HG03095 (cell line): ENCODE results near the gene UGT1A8.
"Not testable (repeated sequence)": the region's sequence is repeated elsewhere in the genome, so short reads cannot be mapped to it uniquely, and the experiment has no call there.

Experiments
- ATAC-seq: cut with Tn5 transposase; IDR thresholded peaks from one replicate; pipeline ENCODE4 v1.9.1; 2021; ENCODE audit warnings: moderate library complexity; ENCODE audit not compliant: unreplicated experiment

UGT1A8 gene

DNA sequence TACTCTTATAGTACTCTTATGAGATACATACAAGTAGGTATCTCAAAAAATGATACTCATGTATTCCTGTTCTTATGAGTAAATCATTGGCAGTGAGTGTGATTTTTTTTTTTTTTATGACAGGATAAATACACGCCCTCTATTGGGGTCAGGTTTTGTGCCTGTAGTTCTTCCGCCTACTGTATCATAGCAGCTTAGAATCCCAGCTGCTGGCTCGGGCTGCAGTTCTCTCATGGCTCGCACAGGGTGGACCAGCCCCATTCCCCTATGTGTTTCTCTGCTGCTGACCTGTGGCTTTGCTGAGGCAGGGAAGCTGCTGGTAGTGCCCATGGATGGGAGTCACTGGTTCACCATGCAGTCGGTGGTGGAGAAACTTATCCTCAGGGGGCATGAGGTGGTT lies at the start of gene UGT1A8:
UGT1A8 (plus strand) TSS at position 158 of the 400 bp plus-strand sequence; CDS start at position 233, 75 bp downstream.
- ATAC-seq = not testable (repeated sequence)

DNA sequence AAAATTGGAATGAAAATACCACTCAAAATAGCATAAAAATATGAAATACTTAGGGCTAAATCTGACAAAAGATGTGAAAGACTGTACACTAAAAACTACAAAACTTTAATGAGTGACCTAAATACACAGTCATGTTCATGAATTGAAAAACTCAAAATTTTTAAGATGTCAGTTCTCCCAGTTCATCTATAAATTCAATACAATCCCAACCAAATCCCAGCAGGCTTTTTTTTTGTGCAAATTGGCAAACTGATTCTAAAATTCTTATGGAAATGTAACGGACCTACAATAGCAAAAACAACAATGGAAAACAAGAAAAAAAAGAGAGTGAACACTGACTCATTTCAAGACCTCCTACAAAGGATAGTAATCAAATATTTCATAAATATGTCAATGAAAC lies 46.4 kb upstream of the UGT1A8 start:
- no peak for ATAC-seq

GRCh38 chr2:233571462-233571861 lies 46.0 kb upstream of the UGT1A8 start:
- ATAC-seq = no peak

GRCh38 chr2:233572468-233572867 lies 45.0 kb upstream of the UGT1A8 start:
- ATAC-seq = no peak

DNA sequence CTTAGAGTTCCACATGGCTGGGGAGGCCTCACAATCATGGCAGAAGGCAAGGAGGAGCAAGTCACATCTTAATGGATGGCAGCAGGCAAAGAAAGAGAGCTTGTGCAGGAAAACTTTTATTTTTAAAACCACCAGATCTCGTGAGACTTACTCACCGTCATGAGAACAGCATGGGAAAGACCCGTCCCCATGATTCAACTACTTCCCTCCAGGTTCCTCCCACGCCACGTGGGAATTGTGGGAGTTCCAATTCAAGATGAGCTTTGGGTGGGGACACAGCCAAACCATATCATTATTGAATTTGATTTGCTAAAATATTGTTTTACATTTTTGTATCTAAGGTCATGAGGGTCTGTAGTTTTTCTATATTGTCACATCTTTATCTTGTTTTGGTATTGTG lies 40.1 kb upstream of the UGT1A8 start:
- not testable (repeated sequence) for ATAC-seq

GRCh38 chr2:233583217-233583965 lies 34.0 kb upstream of the UGT1A8 start:
- not testable (repeated sequence) for ATAC-seq

DNA sequence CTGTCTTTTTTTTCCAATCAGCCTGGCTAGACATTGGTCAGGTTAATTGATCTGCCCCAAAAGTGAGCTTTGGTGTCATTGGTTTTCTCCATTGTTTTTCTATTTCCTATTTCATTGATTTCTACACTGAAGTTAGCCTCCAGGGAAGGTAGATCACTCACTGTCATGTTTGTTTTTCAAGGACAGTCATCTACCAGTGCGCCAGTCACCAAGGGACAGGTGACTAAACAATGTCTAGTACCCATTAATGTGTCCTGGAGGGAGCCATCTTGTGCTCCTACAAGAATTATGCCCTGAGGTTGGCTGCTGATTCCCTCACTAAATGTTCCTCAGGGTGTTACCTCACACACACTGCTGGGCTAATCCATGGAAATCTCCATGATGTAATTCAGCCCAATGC lies 33.2 kb upstream of the UGT1A8 start:
- no peak for ATAC-seq

DNA sequence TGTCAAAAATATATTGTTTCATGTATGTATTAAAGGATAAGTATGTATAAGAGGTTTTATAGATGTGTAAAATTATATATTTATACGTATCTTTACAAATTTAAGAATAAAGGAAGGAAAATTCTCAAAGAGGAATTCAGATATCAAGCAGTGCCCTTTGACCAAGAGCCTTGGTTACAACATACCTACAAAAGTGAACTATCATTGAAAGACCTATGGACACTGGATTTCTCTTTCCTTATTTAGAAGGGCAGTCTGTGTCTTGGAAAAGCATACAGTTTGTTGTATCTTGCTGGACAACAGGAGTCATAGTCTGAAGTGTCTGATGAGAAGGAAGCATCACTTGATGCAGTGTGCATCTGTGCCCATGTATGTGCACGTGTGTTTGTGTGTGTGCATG lies 29.0 kb upstream of the UGT1A8 start:
- ATAC-seq = no peak

DNA sequence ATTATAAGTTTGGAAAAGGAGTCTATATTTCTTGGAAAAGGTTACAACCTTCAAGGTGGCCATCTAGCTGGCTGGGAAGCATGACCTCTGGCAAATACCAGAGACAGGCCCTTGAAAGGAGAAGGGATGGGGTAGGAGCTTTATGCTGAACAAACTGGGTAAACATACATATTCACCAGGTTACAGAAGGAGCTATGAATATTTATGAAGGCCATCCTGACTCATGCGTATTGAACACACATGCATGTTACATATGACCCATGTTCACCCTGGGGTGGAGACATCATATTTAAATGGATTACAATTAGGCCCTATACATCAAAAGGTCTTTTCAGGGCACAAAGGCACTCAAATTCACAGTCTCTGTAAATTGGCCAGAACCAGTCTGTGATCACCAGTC lies 24.7 kb upstream of the UGT1A8 start:
- ATAC-seq = not testable (repeated sequence)

DNA sequence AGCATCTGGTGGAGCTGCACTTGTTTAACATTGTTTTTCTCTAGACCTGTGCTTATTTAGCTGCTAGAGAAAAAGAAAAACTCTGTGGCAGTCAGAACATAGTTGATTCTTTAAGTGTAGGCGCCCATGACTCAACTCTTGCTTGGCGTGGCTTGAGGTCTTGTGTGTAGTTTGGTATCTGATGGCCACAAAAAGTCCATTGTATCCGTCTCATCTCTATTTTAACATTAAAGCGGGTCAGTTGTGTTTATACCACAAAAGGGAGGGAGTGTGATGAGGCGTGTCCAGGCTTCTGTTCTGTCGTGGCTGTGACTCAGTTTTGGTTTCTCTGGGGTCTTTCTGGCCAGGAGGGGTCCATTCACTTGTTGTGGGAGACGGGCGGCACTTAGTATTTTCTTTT lies 24.2 kb upstream of the UGT1A8 start:
- no peak for ATAC-seq

GRCh38 chr2:233597522-233597921 lies 19.9 kb upstream of the UGT1A8 start:
- ATAC-seq = no peak

DNA sequence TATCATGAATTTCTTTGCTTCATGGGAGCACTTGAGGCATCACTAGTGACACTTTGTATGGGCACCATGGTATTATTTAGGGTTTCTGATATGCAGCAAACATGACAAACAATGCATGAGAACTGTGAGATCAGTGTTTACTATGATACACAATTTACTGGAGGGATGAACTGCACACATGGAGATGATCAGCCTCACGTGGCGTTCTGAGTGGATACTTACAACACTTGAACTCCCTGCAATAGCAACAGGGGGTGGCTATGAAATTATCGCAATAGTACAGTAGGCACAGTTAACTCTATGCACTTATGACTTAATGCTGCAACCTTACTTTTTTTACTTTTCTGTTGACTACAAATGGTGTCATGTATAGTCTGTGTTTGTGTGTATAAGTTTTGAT lies 18.5 kb upstream of the UGT1A8 start:
- no peak for ATAC-seq

DNA sequence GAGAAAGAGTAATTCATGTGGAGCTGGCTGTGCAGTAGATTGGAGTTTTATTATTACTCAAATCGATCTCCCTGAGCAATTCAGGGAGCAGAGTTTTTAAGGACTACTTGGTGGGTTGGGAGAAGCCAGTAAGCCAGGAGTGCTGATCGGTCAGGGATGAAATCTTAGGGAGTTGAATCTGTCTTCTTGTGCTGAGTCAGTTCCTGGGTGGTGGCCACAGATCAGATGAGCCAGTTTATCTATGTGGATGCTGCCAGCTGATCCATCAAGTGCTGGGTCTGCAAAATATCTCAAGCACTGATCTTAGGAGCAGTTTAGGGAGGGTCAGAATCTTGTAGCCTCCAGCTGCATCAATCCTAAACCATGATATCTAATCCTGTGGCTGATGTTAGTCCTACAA lies 17.0 kb upstream of the UGT1A8 start:
- ATAC-seq = no peak

DNA sequence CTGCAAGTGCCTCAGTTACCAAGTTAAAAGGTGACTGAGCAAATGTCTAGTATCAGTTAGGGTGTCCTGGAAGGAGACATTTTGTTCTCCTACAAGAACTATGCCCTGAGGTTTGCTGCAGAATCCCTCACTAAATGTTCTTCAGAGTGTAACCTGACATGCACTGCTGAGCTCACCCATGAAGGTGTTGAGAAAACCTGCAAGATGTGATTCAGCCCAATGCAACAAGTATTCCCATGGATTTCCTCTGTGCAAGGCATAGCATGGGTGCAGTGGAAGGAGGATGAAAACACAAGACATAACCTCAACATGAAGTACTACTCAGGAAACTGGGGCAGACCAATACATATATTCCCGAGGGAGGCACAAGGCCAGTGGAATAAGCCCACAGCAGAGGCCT lies 15.4 kb upstream of the UGT1A8 start:
- ATAC-seq = no peak

- ATAC-seq = no peak
These were observed 13.9 kb upstream of the UGT1A8 start for GRCh38 chr2:233603520-233603919.

GRCh38 chr2:233604826-233605225 lies 12.6 kb upstream of the UGT1A8 start:
- no peak for ATAC-seq

- no peak for ATAC-seq
These were observed 11.8 kb upstream of the UGT1A8 start for GRCh38 chr2:233605680-233606079.

- ATAC-seq = no peak
These were observed 6.1 kb upstream of the UGT1A8 start for GRCh38 chr2:233611284-233611683.

DNA sequence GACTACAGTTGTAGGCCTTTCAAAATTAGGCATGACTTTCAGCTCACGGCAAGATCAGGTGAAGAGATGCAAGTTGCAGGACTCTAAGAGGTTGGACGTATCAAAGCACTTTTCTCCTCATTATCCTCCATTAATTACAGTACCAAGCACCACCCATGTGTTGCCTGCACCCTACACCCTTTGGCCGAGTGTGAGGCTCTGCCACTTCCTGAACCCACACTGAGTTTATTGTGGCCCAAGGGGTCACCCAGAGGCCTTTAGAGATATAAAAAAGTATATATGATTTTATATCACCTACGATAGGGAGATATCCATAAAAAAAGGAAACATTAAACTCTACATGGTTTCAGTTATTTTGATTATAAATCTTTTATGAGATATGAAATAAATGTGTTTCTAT lies 2.8 kb downstream of the UGT1A8 start:
- no peak for ATAC-seq

GRCh38 chr2:233621863-233622262 lies 4.4 kb downstream of the UGT1A8 start:
- ATAC-seq = not testable (repeated sequence)

- no peak for ATAC-seq
These were observed 10.0 kb downstream of the UGT1A8 start for GRCh38 chr2:233627331-233628025.

DNA sequence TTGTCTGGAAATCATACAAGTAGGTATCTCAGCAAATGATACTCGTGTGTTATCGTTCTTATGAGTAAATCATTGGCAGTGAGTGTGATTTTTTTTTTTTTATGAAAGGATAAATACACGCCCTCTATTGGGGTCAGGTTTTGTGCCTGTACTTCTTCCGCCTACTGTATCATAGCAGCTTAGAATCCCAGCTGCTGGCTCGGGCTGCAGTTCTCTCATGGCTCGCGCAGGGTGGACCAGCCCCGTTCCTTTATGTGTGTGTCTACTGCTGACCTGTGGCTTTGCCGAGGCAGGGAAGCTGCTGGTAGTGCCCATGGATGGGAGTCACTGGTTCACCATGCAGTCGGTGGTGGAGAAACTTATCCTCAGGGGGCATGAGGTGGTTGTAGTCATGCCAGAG lies 18.9 kb downstream of the UGT1A8 start, which contains the start of gene UGT1A10:
UGT1A10 (plus strand) TSS at position 143 of the 400 bp plus-strand sequence; CDS start at position 218, 75 bp downstream.
- ATAC-seq = not testable (repeated sequence)
